ENCODE data around the gene TSPOAP1.

TSPOAP1 gene

GRCh38 chr17:58315750-58316149 is 12.8 kb downstream of the TSPOAP1 start:
- Histone ChIP-seq H3K27me3 (ENCODE audit: insufficient read depth, low read length, poor library complexity, severe bottlenecking) (no peaks in the 10 kb centered on the region), H3K79me2 (ENCODE audit: insufficient read depth, low read length) (peaks cover 18% of the 10 kb centered on the region), H3F3A (ENCODE audit: low read depth) (no peaks in the 10 kb centered on the region), H3K4me3 (ENCODE audit: low read length, poor library complexity, severe bottlenecking) (no peak overlapping the region), H3K4me2 (ENCODE audit: low read depth, low read length, poor library complexity, severe bottlenecking) (no peak overlapping the region), H3K9ac (ENCODE audit: low read depth, low read length, poor library complexity, severe bottlenecking) (no peak overlapping the region), H3K36me3 (ENCODE audit: insufficient read depth, low read length) (peaks cover 46% of the 10 kb centered on the region; the same call in 1 of the 2 replicates), H3K9me2 (replicated peaks; ENCODE audit: low read depth, low read length) (no peaks in the 10 kb centered on the region), H4K20me1 (ENCODE audit: insufficient read depth, low read length, poor library complexity, severe bottlenecking) (peaks cover 18% of the 10 kb centered on the region), H3K4me1 (ENCODE audit: insufficient read depth, low read length, poor library complexity, severe bottlenecking) (peaks cover 15% of the 10 kb centered on the region), H3K9me3 (ENCODE audit: insufficient read depth, low read depth, low read length) (no peaks in the 10 kb centered on the region), H2AFZ (ENCODE audit: low read length) (no peak overlapping the region)
- TF ChIP-seq CTCF (conservative IDR thresholded peaks at IDR 0.05; ENCODE audit: low read length): no peak
- TF ChIP-seq EZH2phosphoT487 (IDR thresholded peaks at IDR 0.05; ENCODE audit: borderline replicate concordance): no peak

- no peak for TF ChIP-seq CTCF (conservative IDR thresholded peaks at IDR 0.05; ENCODE audit: low read length)
- no peak for TF ChIP-seq EZH2phosphoT487 (IDR thresholded peaks at IDR 0.05; ENCODE audit: borderline replicate concordance)
- peaks cover 46% of the 10 kb centered on the region; the same call in 1 of the 2 replicates for H3K36me3 ChIP-seq (ENCODE audit: insufficient read depth, low read length)
- H3K79me2 ChIP-seq (ENCODE audit: insufficient read depth, low read length): peaks cover 18% of the 10 kb centered on the region
- no peak overlapping the region for H3K4me3 ChIP-seq (ENCODE audit: low read length, poor library complexity, severe bottlenecking)
- H2AFZ ChIP-seq (ENCODE audit: low read length): no peak overlapping the region
- H3K9me3 ChIP-seq (ENCODE audit: insufficient read depth, low read depth, low read length): no peaks in the 10 kb centered on the region
- H4K20me1 ChIP-seq (ENCODE audit: insufficient read depth, low read length, poor library complexity, severe bottlenecking): peaks cover 18% of the 10 kb centered on the region
- no peaks in the 10 kb centered on the region for H3K27me3 ChIP-seq (ENCODE audit: insufficient read depth, low read length, poor library complexity, severe bottlenecking)
- no peak overlapping the region for H3K4me2 ChIP-seq (ENCODE audit: low read depth, low read length, poor library complexity, severe bottlenecking)
- H3F3A ChIP-seq (ENCODE audit: low read depth): no peaks in the 10 kb centered on the region
- no peak overlapping the region for H3K9ac ChIP-seq (ENCODE audit: low read depth, low read length, poor library complexity, severe bottlenecking)
- H3K9me2 ChIP-seq (replicated peaks; ENCODE audit: low read depth, low read length): no peaks in the 10 kb centered on the region
- peaks cover 15% of the 10 kb centered on the region for H3K4me1 ChIP-seq (ENCODE audit: insufficient read depth, low read length, poor library complexity, severe bottlenecking)
Measured at GRCh38 chr17:58315281-58315711, 13.3 kb downstream of the TSPOAP1 start.

GRCh38 chr17:58314706-58315015 is 13.9 kb downstream of the TSPOAP1 start:
- Histone ChIP-seq H3K9ac (ENCODE audit: low read depth, low read length, poor library complexity, severe bottlenecking) (no peak overlapping the region), H3K36me3 (ENCODE audit: insufficient read depth, low read length) (peaks cover 46% of the 10 kb centered on the region; the same call in 1 of the 2 replicates), H3K4me1 (ENCODE audit: insufficient read depth, low read length, poor library complexity, severe bottlenecking) (peaks cover 15% of the 10 kb centered on the region), H3K79me2 (ENCODE audit: insufficient read depth, low read length) (peaks cover 15% of the 10 kb centered on the region), H3K4me3 (ENCODE audit: low read length, poor library complexity, severe bottlenecking) (no peak overlapping the region), H3K9me3 (ENCODE audit: insufficient read depth, low read depth, low read length) (no peaks in the 10 kb centered on the region), H2AFZ (ENCODE audit: low read length) (no peak overlapping the region), H3K9me2 (replicated peaks; ENCODE audit: low read depth, low read length) (no peaks in the 10 kb centered on the region), H3F3A (ENCODE audit: low read depth) (no peaks in the 10 kb centered on the region), H3K4me2 (ENCODE audit: low read depth, low read length, poor library complexity, severe bottlenecking) (no peak overlapping the region), H4K20me1 (ENCODE audit: insufficient read depth, low read length, poor library complexity, severe bottlenecking) (peaks cover 18% of the 10 kb centered on the region), H3K27me3 (ENCODE audit: insufficient read depth, low read length, poor library complexity, severe bottlenecking) (no peaks in the 10 kb centered on the region)
- TF ChIP-seq CTCF (conservative IDR thresholded peaks at IDR 0.05; ENCODE audit: low read length): no peak
- no peak for TF ChIP-seq EZH2phosphoT487 (IDR thresholded peaks at IDR 0.05; ENCODE audit: borderline replicate concordance)
